GM23248 (cell line): ENCODE results near the gene TRAPPC12.

Experiments
- EZH2 ChIP-seq: fragments of 200-600 bp; sonication (generic); IDR thresholded peaks from 2 replicates; pipeline ENCODE4 v1.6.1; 2018; ENCODE audit warnings: antibody characterized with exemption, mild to moderate bottlenecking; ENCODE audit not compliant: insufficient read depth, poor library complexity, severe bottlenecking
- EZH2phosphoT487 ChIP-seq: fragments of 200-600 bp; sonication (generic); IDR thresholded peaks from 2 replicates; pipeline ENCODE4 v1.6.1; 2018; ENCODE audit warnings: antibody characterized with exemption, moderate library complexity, mild to moderate bottlenecking, low read depth; ENCODE audit not compliant: insufficient read depth

DNA sequence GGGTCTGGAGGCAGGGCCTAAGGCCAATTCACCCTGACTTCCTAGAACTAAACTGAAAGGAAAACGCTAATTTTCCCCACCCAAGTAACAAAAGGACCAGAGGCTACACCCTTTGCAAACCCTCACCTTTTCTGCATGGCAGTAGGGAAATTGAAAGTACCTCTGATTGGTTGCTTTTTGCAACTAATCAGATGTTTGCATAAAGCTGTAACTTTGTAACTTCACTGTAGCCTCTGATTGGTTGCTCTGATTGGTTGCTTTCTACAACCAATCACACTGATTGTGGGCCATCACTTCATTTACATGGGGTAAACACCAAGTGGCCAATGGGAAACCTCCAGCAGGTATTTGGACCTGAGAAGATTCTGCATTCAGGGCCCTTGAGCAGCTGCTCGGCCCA lies 22.7 kb upstream of the TRAPPC12 start:
- no peak for TF ChIP-seq EZH2
- no peak for TF ChIP-seq EZH2phosphoT487
